Measurements from ENCODE around the gene SYT5. TPM values are rescaled to one million over a fixed set of nuclear protein-coding genes. Genes with fewer than 3 reads are reported as not detected.

Gene SYT5
- total and polyA plus RNA-seq, 9 of the 15 experiments (the other 6 are each of a cell fraction or from before 2014, with no cell fraction given) = 1.3 to 20.9 (median 8.8) TPM

GRCh38 chr19:55158848-55159749, 21.0 kb downstream of the SYT5 start (continued):
- TF ChIP-seq FOXP1 (CRISPR knock-in tag; IDR thresholded peaks at IDR 0.05) (no peak), CREBBP (IDR thresholded peaks at IDR 0.05; ENCODE audit: low read depth, low read length) (no peak), ZNF583 (CRISPR knock-in tag; IDR thresholded peaks at IDR 0.05) (no peak), EWSR1 (IDR thresholded peaks at IDR 0.05; ENCODE audit: borderline replicate concordance, low read depth, partially characterized antibody) (no peak), ZNF212 (CRISPR knock-in tag; IDR thresholded peaks at IDR 0.05) (no peak), ZNF77 (CRISPR knock-in tag; IDR thresholded peaks at IDR 0.05) (no peak), MAFF (IDR thresholded peaks at IDR 0.05; ENCODE audit: low read length) (no peak), SPI1 (IDR thresholded peaks at IDR 0.05; ENCODE audit: borderline replicate concordance, low read depth, low read length) (no peak), ETV5 (CRISPR knock-in tag; IDR thresholded peaks at IDR 0.05; ENCODE audit: low read depth) (0 out of 2 replicates have a peak, but pooled peaks have one; percentile 37), TBP (optimal IDR thresholded peaks at IDR 0.05; ENCODE audit: low read depth, low read length) (peak; percentile 79), ZNF253 (CRISPR knock-in tag; conservative IDR thresholded peaks at IDR 0.05) (no peak), MIER1 (IDR thresholded peaks at IDR 0.05; ENCODE audit: low read depth) (no peak), E2F3 (CRISPR knock-in tag; IDR thresholded peaks at IDR 0.05) (no peak; the same call in 1 of the 2 replicates), PHF21A (IDR thresholded peaks at IDR 0.05; ENCODE audit: borderline replicate concordance, low read depth) (no peak), JUN (IDR thresholded peaks at IDR 0.05; ENCODE audit: borderline replicate concordance, low read depth, low read length) (peak; percentile 100), JUN (CRISPR knock-in tag; IDR thresholded peaks at IDR 0.05; ENCODE audit: borderline replicate concordance) (peak; percentile 100), KAT8 (IDR thresholded peaks at IDR 0.05; ENCODE audit: low read depth) (no peak), RBM14 (IDR thresholded peaks at IDR 0.05; ENCODE audit: borderline replicate concordance, insufficient read depth, low read depth, low read length) (no peak), MTA1 (IDR thresholded peaks at IDR 0.05; ENCODE audit: borderline replicate concordance) (peak; percentile 52), EP400 (IDR thresholded peaks at IDR 0.05) (peak; percentile 33; the same call in 1 of the 2 replicates), ZBTB12 (CRISPR knock-in tag; IDR thresholded peaks at IDR 0.05) (no peak)
- TF ChIP-seq, protein P1, sequence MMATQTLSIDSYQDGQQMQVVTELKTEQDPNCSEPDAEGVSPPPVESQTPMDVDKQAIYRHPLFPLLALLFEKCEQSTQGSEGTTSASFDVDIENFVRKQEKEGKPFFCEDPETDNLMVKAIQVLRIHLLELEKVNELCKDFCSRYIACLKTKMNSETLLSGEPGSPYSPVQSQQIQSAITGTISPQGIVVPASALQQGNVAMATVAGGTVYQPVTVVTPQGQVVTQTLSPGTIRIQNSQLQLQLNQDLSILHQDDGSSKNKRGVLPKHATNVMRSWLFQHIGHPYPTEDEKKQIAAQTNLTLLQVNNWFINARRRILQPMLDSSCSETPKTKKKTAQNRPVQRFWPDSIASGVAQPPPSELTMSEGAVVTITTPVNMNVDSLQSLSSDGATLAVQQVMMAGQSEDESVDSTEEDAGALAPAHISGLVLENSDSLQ (IDR thresholded peaks at IDR 0.05) = no peak
- TF ChIP-seq, protein P2, sequence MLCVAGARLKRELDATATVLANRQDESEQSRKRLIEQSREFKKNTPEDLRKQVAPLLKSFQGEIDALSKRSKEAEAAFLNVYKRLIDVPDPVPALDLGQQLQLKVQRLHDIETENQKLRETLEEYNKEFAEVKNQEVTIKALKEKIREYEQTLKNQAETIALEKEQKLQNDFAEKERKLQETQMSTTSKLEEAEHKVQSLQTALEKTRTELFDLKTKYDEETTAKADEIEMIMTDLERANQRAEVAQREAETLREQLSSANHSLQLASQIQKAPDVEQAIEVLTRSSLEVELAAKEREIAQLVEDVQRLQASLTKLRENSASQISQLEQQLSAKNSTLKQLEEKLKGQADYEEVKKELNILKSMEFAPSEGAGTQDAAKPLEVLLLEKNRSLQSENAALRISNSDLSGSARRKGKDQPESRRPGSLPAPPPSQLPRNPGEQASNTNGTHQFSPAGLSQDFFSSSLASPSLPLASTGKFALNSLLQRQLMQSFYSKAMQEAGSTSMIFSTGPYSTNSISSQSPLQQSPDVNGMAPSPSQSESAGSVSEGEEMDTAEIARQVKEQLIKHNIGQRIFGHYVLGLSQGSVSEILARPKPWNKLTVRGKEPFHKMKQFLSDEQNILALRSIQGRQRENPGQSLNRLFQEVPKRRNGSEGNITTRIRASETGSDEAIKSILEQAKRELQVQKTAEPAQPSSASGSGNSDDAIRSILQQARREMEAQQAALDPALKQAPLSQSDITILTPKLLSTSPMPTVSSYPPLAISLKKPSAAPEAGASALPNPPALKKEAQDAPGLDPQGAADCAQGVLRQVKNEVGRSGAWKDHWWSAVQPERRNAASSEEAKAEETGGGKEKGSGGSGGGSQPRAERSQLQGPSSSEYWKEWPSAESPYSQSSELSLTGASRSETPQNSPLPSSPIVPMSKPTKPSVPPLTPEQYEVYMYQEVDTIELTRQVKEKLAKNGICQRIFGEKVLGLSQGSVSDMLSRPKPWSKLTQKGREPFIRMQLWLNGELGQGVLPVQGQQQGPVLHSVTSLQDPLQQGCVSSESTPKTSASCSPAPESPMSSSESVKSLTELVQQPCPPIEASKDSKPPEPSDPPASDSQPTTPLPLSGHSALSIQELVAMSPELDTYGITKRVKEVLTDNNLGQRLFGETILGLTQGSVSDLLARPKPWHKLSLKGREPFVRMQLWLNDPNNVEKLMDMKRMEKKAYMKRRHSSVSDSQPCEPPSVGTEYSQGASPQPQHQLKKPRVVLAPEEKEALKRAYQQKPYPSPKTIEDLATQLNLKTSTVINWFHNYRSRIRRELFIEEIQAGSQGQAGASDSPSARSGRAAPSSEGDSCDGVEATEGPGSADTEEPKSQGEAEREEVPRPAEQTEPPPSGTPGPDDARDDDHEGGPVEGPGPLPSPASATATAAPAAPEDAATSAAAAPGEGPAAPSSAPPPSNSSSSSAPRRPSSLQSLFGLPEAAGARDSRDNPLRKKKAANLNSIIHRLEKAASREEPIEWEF (CRISPR knock-in tag; IDR thresholded peaks at IDR 0.05) = no peak
